ENCODE results near the gene OS9.
"Not testable (repeated sequence)": the region's sequence is repeated elsewhere in the genome, so short reads cannot be mapped to it uniquely, and the experiment has no call there.

The OS9 gene

GRCh38 chr12:57693659-57694458 is at the start of gene OS9:
OS9 (plus strand) TSS chr12:57694132; CDS start chr12:57694162, 30 bp downstream.
- Histone ChIP-seq H3K27ac (peak within 1 kb of the TSS; percentile 40 to 79), H3K4me3 (peak within 1 kb of the TSS; percentile 88)
- TF ChIP-seq CTCF (IDR thresholded peaks at IDR 0.05), result peak; percentile 55
- peak; percentile 98 for DNase-seq (ENCODE audit: low spot score)

- H3K27ac ChIP-seq; DNase-seq (ENCODE audit: low spot score); H3K4me3 ChIP-seq: not testable (repeated sequence)
These were observed 47.8 kb upstream of the OS9 start for GRCh38 chr12:57645990-57646658.

DNA sequence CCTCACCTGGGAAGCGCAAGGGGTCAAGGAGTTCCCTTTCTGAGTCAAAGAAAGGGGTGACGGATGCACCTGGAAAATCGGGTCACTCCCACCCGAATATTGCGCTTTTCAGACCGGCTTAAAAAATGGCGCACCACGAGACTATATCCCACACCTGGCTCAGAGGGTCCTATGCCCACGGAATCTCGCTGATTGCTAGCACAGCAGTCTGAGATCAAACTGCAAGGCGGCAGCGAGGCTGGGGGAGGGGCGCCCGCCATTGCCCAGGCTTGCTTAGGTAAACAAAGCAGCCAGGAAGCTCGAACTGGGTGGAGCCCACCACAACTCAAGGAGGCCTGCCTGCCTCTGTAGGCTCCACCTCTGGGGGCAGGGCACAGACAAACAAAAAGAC is 47.3 kb upstream of the OS9 start:
- not testable (repeated sequence) for DNase-seq (ENCODE audit: low spot score); H3K4me3 ChIP-seq; H3K27ac ChIP-seq

DNA sequence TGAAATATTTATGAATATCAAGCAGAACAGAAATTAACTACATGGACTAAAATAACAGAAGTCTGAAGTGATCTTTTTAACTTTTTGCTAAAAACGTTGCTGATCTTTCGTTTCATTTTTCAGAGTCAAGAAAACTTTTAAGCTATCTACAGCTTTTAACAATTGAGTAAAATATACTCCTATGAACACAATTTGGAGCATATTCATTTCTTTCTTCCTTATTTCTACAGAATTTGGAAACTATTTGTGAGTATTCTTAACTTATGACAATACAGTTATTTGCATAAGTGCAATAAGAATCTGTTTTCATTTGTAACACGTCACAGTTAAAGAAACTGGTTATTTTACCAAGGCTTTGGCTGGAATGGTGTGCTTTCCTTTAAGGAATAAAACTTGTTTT is 39.9 kb upstream of the OS9 start:
- no peak overlapping the region for H3K27ac ChIP-seq
- no peak for DNase-seq (ENCODE audit: low spot score)
- TF ChIP-seq CTCF (IDR thresholded peaks at IDR 0.05), result no peak
- H3K4me3 ChIP-seq, result no peak overlapping the region

- DNase-seq (ENCODE audit: low spot score), result no peak
- no peak overlapping the region for H3K4me3 ChIP-seq
These were observed 38.2 kb upstream of the OS9 start for GRCh38 chr12:57655541-57656240.

DNA sequence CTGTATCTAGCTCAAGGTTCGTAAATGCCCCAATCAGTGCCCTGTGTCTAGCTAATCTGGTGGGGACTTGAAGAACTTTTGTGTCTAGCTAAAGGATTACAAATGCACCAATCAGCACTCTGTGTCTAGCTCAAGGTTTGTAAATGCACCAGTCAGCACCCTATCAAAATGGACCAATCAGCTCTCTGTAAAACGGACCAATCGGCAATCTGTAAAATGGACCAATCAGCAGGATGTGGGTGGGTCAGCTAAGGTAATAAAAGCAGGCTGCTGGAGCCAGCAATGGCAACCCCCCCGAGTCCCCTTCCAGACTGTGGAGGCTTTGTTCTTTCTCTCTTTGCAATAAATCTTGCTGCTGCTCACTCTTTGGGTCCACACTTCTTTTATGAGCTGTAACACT is 37.5 kb upstream of the OS9 start:
- H3K4me3 ChIP-seq; H3K27ac ChIP-seq; DNase-seq (ENCODE audit: low spot score): not testable (repeated sequence)

More at GRCh38 chr12:57655541-57656240, 38.2 kb upstream of the OS9 start:
- no peak overlapping the region for H3K27ac ChIP-seq
- TF ChIP-seq CTCF (IDR thresholded peaks at IDR 0.05), result no peak

- H3K27ac ChIP-seq, result no peak overlapping the region
- no peak overlapping the region for H3K4me3 ChIP-seq
- no peak for TF ChIP-seq CTCF (IDR thresholded peaks at IDR 0.05)
- DNase-seq (ENCODE audit: low spot score), result no peak
These were observed 36.2 kb upstream of the OS9 start for GRCh38 chr12:57657744-57658143.

DNA sequence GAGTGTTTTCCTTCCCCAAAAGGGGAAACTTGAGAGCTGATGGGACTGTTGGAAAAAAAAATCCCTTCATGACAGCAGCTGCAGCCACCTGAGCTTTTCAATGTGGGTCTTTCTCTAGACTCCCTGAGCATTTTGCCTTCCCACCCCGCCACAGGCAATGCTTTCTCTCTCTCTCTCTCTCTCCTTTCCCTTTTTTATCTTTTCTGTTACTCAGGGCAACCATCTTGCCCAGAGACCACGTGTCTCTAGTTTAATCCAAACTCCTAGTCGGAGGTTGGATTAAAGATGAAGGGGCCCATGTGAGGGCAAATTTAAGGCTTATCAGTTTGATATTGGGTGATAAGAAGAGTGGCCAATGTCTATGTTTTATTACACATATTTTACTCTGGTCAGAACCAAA is 35.0 kb upstream of the OS9 start:
- no peak for DNase-seq (ENCODE audit: low spot score)
- Histone ChIP-seq H3K27ac (no peak overlapping the region), H3K4me3 (no peak overlapping the region)
- no peak for TF ChIP-seq CTCF (IDR thresholded peaks at IDR 0.05)

Measured in coronary artery (tissue), 2 donors.